Measurements from ENCODE around the gene C20orf141. TPM values are rescaled to one million over a fixed set of nuclear protein-coding genes. Genes with fewer than 3 reads are reported as not detected.

C20orf141 gene
- total and polyA plus RNA-seq, 2 of the 4 experiments (the other 2 are of a cell fraction): 0.36 to 0.91 TPM

- intact Hi-C loops (cut with micrococcal nuclease): no loop called here
- Histone ChIP-seq H3K4me3 (ENCODE audit: insufficient read depth, low read depth, low read length) (no peak overlapping the region), H3K4ac (ENCODE audit: low read depth, low read length) (no peak overlapping the region), H4K91ac (ENCODE audit: insufficient read depth, low read depth, low read length) (no peak overlapping the region), H3K56ac (ENCODE audit: extremely low read depth, insufficient read depth, low read length) (no peak overlapping the region), H2AK5ac (ENCODE audit: low read depth, low read length) (no peak overlapping the region), H3K4me2 (ENCODE audit: low read depth, low read length) (no peak overlapping the region), H3K36me3 (ENCODE audit: control insufficient read depth, insufficient read depth, low read length) (no peaks in the 10 kb centered on the region; the same call in 1 of the 2 replicates), H3K4me1 (ENCODE audit: control insufficient read depth, insufficient read depth, low read length) (no peaks in the 10 kb centered on the region; the same call in 1 of the 2 replicates), H2BK120ac (ENCODE audit: low read depth, low read length) (no peak overlapping the region), H3K79me1 (ENCODE audit: low read depth in 1 of 2, low read length in 2 of 2) (no peaks in the 10 kb centered on the region), H3K9ac (ENCODE audit: low read depth, low read length) (no peak overlapping the region), H4K8ac (ENCODE audit: low read depth in 2 of 2, low read length in 2 of 2) (no peak overlapping the region), H3K14ac (replicated peaks; ENCODE audit: low read depth, low read length) (no peak overlapping the region), H4K20me1 (ENCODE audit: insufficient read depth, low read length) (no peaks in the 10 kb centered on the region), H3K23ac (ENCODE audit: low read depth, low read length) (no peak overlapping the region), H3K27me3 (ENCODE audit: control insufficient read depth, insufficient read depth, low read length) (peaks cover 35% of the 10 kb centered on the region), H3K9me1 (ENCODE audit: insufficient read depth, low read length) (no peaks in the 10 kb centered on the region), H4K5ac (ENCODE audit: low read depth, low read length) (no peak overlapping the region), H2AFZ (replicated peaks; ENCODE audit: low read length, poor library complexity) (peak overlapping the region; percentile 23), H2BK15ac (ENCODE audit: low read depth, low read length) (no peak overlapping the region), H2AK9ac (replicated peaks; ENCODE audit: low read depth, low read length, poor library complexity) (no peak overlapping the region), H3K9me3 (ENCODE audit: control insufficient read depth, insufficient read depth, low read length) (no peaks in the 10 kb centered on the region), H3K18ac (ENCODE audit: low read depth, low read length) (no peak overlapping the region), H3K27ac (ENCODE audit: insufficient read depth, low read length) (no peak overlapping the region), H2BK5ac (ENCODE audit: low read depth, low read length, poor library complexity, severe bottlenecking) (no peak overlapping the region), H2BK20ac (ENCODE audit: low read depth, low read length) (no peak overlapping the region)
- no TSS peak for BruUV-seq (replicated peaks)
- dilution Hi-C loops (cut with HindIII; ENCODE audit: low sequenced_read_pairs, unreplicated experiment): no loop called here
- TF ChIP-seq MAFK (IDR thresholded peaks at IDR 0.05; ENCODE audit: low read depth, low read length): peak; percentile 9; the same call in 1 of the 2 replicates
- TF ChIP-seq CTCF (conservative IDR thresholded peaks at IDR 0.05; ENCODE audit: low read depth, low read length): no peak
- no peak for DNase-seq
- WGBS, 2 experiments (ENCODE audit: extremely low coverage in 2 of 2, insufficient read length in 1 of 2): 90% methylated on average over 16 of the region's 24 CpGs; no CpG with 5 or more reads in 1 of the 2 experiments
- in situ Hi-C loops (cut with MboI; ENCODE audit: low sequenced_read_pairs): no loop called here
- ATAC-seq (ENCODE audit: low read depth): no peak
- POLR2A ChIA-PET (ENCODE audit: unreplicated experiment): no interaction called here
- CTCF ChIA-PET: no interaction called here
Measured at GRCh38 chr20:2795451-2795850, 19.3 kb upstream of the C20orf141 start.
